Measurements from ENCODE around the gene CGB7. TPM values are rescaled to one million over a fixed set of nuclear protein-coding genes. Genes with fewer than 3 reads are reported as not detected.

The CGB7 gene
- total and polyA plus RNA-seq, 10 of the 15 experiments (the other 5 are each of a cell fraction or from before 2014, with no cell fraction given), result 0.06 TPM; not detected in 9

DNA sequence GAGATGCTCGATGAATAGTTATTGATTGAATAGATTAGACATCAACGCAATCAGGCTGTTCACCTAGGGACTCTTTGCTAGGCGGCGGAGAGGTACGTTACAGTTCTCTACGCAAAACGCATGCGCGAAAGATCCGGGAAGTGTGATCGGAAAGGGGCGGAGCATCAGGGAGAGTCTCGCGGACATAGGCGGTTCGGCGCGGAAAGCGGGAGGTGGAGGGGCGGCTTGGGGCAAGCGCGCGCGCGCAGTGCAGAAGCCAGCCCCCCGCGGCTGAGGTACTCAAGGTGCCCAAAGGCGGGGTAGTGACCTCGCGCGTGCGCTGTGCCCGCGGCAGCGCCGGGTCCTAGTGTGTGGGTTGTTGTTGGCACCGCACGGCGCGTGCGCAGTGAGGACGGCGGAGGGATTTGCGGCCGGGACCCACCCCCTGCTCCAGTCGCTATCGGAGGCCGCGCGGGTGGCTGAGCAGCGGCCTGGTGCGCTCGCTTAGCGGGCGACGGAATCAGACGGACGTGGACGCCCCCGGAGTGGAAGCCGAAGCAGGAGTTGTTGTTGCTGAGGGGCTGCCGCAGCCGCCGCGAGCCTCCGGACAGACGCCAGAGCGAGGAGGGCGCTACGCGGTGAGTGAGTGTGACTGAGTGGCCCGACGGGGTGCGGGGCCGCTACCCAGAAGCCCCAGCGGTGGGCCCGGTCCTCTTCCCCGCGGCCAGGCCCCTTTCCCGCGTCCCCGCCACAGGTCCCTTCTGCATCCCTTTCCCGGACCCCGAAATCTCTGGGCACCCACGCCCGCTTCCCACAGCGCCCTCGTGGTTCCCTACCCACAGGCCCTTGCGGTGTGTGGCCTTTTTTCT is 27.7 kb upstream of the CGB7 start, which contains the start of gene SNRNP70 (continued):
- TF ChIP-seq CEBPB (IDR thresholded peaks at IDR 0.05; ENCODE audit: borderline replicate concordance in 1 of 2, low read depth in 2 of 2, low read length in 2 of 2) (no peak), EGR1 (IDR thresholded peaks at IDR 0.05; ENCODE audit: borderline replicate concordance in 1 of 2, low read depth in 2 of 2, low read length in 2 of 2) (0 out of 3 replicates have a peak, but pooled peaks of 1 of the 2 experiments have one; percentile 51), CBFB (IDR thresholded peaks at IDR 0.05; ENCODE audit: low read depth) (peak; percentile 82), TCF12 (IDR thresholded peaks at IDR 0.05; ENCODE audit: low read depth, low read length) (no peak), ZNF207 (IDR thresholded peaks at IDR 0.05; ENCODE audit: borderline replicate concordance) (peak; percentile 71; the same call in 1 of the 2 replicates), PML (IDR thresholded peaks at IDR 0.05; ENCODE audit: low read length) (peak; percentile 91; the same call in 1 of the 2 replicates), NR2C1 (IDR thresholded peaks at IDR 0.05) (peak; percentile 36), STAT1 (conservative IDR thresholded peaks at IDR 0.05) (0 out of 2 replicates have a peak, but pooled peaks have one; percentile 49), POLR2AphosphoS2 (IDR thresholded peaks at IDR 0.05; ENCODE audit: low read depth, low read length) (peak; percentile 79), SIX5 (IDR thresholded peaks at IDR 0.05; ENCODE audit: low read depth, low read length, severe bottlenecking) (no peak), FOXM1 (IDR thresholded peaks at IDR 0.05; ENCODE audit: low read depth, low read length) (no peak), SRF (IDR thresholded peaks at IDR 0.05; ENCODE audit: low read depth in 2 of 2, low read length in 2 of 2) (no peak), IKZF1 (conservative IDR thresholded peaks at IDR 0.05) (peak; percentile 99), EED (IDR thresholded peaks at IDR 0.05; ENCODE audit: low read depth) (peak; percentile 18; the same call in 1 of the 2 replicates), JUNB (IDR thresholded peaks at IDR 0.05) (no peak), IRF4 (IDR thresholded peaks at IDR 0.05; ENCODE audit: low read depth, low read length) (peak; percentile 50; the same call in 1 of the 2 replicates)
- TF ChIP-seq, protein P1, sequence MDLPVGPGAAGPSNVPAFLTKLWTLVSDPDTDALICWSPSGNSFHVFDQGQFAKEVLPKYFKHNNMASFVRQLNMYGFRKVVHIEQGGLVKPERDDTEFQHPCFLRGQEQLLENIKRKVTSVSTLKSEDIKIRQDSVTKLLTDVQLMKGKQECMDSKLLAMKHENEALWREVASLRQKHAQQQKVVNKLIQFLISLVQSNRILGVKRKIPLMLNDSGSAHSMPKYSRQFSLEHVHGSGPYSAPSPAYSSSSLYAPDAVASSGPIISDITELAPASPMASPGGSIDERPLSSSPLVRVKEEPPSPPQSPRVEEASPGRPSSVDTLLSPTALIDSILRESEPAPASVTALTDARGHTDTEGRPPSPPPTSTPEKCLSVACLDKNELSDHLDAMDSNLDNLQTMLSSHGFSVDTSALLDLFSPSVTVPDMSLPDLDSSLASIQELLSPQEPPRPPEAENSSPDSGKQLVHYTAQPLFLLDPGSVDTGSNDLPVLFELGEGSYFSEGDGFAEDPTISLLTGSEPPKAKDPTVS (IDR thresholded peaks at IDR 0.05; ENCODE audit: low read depth, low read length), result no peak
- TF ChIP-seq, protein P2, sequence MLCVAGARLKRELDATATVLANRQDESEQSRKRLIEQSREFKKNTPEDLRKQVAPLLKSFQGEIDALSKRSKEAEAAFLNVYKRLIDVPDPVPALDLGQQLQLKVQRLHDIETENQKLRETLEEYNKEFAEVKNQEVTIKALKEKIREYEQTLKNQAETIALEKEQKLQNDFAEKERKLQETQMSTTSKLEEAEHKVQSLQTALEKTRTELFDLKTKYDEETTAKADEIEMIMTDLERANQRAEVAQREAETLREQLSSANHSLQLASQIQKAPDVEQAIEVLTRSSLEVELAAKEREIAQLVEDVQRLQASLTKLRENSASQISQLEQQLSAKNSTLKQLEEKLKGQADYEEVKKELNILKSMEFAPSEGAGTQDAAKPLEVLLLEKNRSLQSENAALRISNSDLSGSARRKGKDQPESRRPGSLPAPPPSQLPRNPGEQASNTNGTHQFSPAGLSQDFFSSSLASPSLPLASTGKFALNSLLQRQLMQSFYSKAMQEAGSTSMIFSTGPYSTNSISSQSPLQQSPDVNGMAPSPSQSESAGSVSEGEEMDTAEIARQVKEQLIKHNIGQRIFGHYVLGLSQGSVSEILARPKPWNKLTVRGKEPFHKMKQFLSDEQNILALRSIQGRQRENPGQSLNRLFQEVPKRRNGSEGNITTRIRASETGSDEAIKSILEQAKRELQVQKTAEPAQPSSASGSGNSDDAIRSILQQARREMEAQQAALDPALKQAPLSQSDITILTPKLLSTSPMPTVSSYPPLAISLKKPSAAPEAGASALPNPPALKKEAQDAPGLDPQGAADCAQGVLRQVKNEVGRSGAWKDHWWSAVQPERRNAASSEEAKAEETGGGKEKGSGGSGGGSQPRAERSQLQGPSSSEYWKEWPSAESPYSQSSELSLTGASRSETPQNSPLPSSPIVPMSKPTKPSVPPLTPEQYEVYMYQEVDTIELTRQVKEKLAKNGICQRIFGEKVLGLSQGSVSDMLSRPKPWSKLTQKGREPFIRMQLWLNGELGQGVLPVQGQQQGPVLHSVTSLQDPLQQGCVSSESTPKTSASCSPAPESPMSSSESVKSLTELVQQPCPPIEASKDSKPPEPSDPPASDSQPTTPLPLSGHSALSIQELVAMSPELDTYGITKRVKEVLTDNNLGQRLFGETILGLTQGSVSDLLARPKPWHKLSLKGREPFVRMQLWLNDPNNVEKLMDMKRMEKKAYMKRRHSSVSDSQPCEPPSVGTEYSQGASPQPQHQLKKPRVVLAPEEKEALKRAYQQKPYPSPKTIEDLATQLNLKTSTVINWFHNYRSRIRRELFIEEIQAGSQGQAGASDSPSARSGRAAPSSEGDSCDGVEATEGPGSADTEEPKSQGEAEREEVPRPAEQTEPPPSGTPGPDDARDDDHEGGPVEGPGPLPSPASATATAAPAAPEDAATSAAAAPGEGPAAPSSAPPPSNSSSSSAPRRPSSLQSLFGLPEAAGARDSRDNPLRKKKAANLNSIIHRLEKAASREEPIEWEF (IDR thresholded peaks at IDR 0.05; ENCODE audit: insufficient replicate concordance, low read depth, low read length), result peak; percentile 55
- TF ChIP-seq, protein P3, sequence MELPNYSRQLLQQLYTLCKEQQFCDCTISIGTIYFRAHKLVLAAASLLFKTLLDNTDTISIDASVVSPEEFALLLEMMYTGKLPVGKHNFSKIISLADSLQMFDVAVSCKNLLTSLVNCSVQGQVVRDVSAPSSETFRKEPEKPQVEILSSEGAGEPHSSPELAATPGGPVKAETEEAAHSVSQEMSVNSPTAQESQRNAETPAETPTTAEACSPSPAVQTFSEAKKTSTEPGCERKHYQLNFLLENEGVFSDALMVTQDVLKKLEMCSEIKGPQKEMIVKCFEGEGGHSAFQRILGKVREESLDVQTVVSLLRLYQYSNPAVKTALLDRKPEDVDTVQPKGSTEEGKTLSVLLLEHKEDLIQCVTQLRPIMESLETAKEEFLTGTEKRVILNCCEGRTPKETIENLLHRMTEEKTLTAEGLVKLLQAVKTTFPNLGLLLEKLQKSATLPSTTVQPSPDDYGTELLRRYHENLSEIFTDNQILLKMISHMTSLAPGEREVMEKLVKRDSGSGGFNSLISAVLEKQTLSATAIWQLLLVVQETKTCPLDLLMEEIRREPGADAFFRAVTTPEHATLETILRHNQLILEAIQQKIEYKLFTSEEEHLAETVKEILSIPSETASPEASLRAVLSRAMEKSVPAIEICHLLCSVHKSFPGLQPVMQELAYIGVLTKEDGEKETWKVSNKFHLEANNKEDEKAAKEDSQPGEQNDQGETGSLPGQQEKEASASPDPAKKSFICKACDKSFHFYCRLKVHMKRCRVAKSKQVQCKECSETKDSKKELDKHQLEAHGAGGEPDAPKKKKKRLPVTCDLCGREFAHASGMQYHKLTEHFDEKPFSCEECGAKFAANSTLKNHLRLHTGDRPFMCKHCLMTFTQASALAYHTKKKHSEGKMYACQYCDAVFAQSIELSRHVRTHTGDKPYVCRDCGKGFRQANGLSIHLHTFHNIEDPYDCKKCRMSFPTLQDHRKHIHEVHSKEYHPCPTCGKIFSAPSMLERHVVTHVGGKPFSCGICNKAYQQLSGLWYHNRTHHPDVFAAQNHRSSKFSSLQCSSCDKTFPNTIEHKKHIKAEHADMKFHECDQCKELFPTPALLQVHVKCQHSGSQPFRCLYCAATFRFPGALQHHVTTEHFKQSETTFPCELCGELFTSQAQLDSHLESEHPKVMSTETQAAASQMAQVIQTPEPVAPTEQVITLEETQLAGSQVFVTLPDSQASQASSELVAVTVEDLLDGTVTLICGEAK (IDR thresholded peaks at IDR 0.05; ENCODE audit: borderline replicate concordance), result peak; percentile 50; the same call in 1 of the 2 replicates

Data from GM12878 (cell line).